Heart left ventricle (tissue), 16 donors: Measurements from ENCODE around the gene COL16A1. TPM values are rescaled to one million over a fixed set of nuclear protein-coding genes. Genes with fewer than 3 reads are reported as not detected.
A peak's percentile ranks its signal among the peaks of the same experiment; 100 is the strongest.

Experiments used
- ATAC-seq, 4 donors: fragments of 200-7000 bp; cut with Tn5 transposase; one replicate each; pipeline ENCODE4 v1.9.1; 2020 to 2022; ENCODE audit warnings: moderate library complexity in 4 of 4, mild to moderate bottlenecking in 3 of 4, moderate number of reproducible peaks in 1 of 4
- DNase-seq, 5 donors: peaks; one replicate each; pipeline ENCODE4 v3.0.0-alpha.2; 2020
- H3K27ac ChIP-seq, 12 donors: fragments of 200-600 bp; sonication (generic) in 4 of 12; one replicate each; pipeline versions ENCODE4 v1.5.0 to v1.8.0; 2016 to 2022; ENCODE audit warnings: mild to moderate bottlenecking in 2 of 12
- H3K27me3 ChIP-seq, 9 donors: fragments of 200-600 bp; sonication (generic) in 2 of 9; one replicate each; pipeline versions ENCODE4 v1.5.1 to v1.8.0; 2016 to 2022; ENCODE audit warnings: mild to moderate bottlenecking in 3 of 9
- H3K36me3 ChIP-seq, 9 donors: fragments of 200-600 bp; sonication (generic) in 2 of 9; one replicate each; pipeline versions ENCODE4 v1.5.0 to v1.8.0; 2018 to 2022; ENCODE audit warnings: mild to moderate bottlenecking in 2 of 9
- H3K4me1 ChIP-seq, 12 donors: fragments of 200-600 bp; sonication (generic) in 4 of 12; one replicate each; pipeline versions ENCODE4 v1.5.0 to v1.8.0; 2016 to 2022; ENCODE audit warnings: mild to moderate bottlenecking in 3 of 12
- H3K4me3 ChIP-seq, 12 donors: fragments of 200-600 bp; sonication (generic) in 4 of 12; one replicate each; pipeline versions ENCODE4 v1.5.0 to v1.8.0; 2017 to 2022; ENCODE audit warnings: mild to moderate bottlenecking in 9 of 12, moderate library complexity in 4 of 12
- H3K9me3 ChIP-seq, 12 donors: fragments of 200-600 bp; sonication (generic) in 4 of 12; one replicate each; pipeline versions ENCODE4 v1.5.0 to v1.8.0; 2016 to 2022; ENCODE audit warnings: mild to moderate bottlenecking in 1 of 12
- CTCF ChIP-seq, 12 donors: fragments of 200-600 bp; sonication (generic) in 4 of 12; IDR thresholded peaks; one replicate each; pipeline versions ENCODE4 v1.5.0 to v1.8.0; 2018 to 2022; ENCODE audit warnings: antibody characterized with exemption in 12 of 12, mild to moderate bottlenecking in 5 of 12
- POLR2A ChIP-seq, 2 donors: fragments of 450-650 bp; IDR thresholded peaks; one replicate each; pipeline ENCODE4 v1.6.1; 2017; ENCODE audit warnings: antibody characterized with exemption in 2 of 2, mild to moderate bottlenecking in 2 of 2, moderate library complexity in 2 of 2
- WGBS, 4 donors: extraction: QIAGEN DNeasy Blood & Tissue Kit in 2 of 4; methylation state at CpG; one replicate each; pipeline versions ENCODE4 v1.1.5 to v1.1.7; 2013 to 2018; 5-methylcytosine and 5-hydroxymethylcytosine counted together
- intact Hi-C, 10 donors: fragments of 100-400 bp; cut with DNase I; formaldehyde crosslinking; loops; one replicate each; pipeline versions ENCODE4 v1.11.1 to v1.14.2; 2022
- polyA plus RNA-seq, 2 donors: library from polyadenylated mRNA; stranded (reverse); fragments of 200-250 nt; gene quantifications; one replicate each; pipeline ENCODE4 v1.2.3, GENCODE V29; 2013
- total RNA-seq, 9 donors: library from RNA; depleted of rRNA in 2 of 9; stranded (reverse); fragments of >200 nt in 2 of 9; fragmentation: NEBNext Ultra II Directional in 3 of 9; extraction: Animal tissue kit (Norgen Biotek cat#: 25700) in 3 of 9; gene quantifications; one replicate each; pipeline versions ENCODE4 v1.1.0 to v1.2.4, GENCODE V29; 2016 to 2023
- donor health status: ischemic (EF 13 %, LVEDD 7.1; RV severe dilation, severe dysfunction).
- donor health status: healthy with polysubstance abuse.
- donor health status: DM: no; HTN: yes; CAD: no.
- donor health status: DM: no; HTN: no; CAD: no.
- donor health status: ischemic (EF 25% LVEDD 6.9; RV normal size, moderate dysfunction).
- donor health status: ischemic (EF 25% LVEDD 5.7; RV mildly dilated, moderate dysfunction).
- donor health status: healthy.
- donor health status: DM: yes; HTN: yes; CAD: no.
- donor health status: ischemic (EF 35%, LVEDD 5.7; RV mildly dilated, moderate dysfunction).
- donor health status: nonischemic (EF 11% LVEDD 7.7; RV severe dilation, severe dysfunction).
- donor health status: DM: yes; HTN: yes; CAD: no.
- donor health status: PGD.
- donor health status: ischemic (EF 29% LVEDD 5.4; RV normal size, mild dysfunction).
- donor health status: nonischemic (EF 23%, LVEDD 6.1; RV moderate dilation, normal function).

Gene COL16A1
- total and polyA plus RNA-seq, 11 donors: 7.5 to 24.1 (median 13.1) TPM

DNA sequence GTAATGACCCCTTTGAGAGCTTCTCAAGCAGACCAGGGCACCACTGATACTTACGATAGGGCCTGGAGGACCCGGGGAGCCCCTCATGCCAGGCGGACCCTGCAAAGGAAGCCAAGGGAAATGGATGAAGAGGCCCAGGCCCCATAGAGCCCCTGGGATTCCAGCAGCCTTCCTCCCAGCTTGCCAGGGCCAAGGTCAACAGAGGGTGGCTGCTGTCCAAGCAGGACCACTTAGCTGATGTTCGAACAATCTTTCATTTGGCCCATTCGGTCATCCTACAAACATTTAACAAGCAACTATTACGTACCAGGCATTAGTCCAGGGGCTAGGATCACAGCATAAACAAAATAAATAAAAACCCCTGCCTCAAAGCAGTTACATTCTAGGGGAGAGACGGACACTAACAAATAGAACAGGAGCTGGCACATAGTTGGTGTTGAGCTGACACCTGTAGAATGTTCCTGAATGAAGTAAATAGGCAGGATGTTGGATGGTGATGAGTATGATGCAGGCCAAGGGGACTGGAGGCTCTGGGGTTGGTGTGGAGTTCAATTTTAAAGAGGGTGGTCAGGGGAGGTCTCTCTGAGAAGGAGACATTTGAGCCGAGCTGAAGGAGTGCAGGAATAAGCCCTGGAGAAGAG is 32.1 kb downstream of the COL16A1 start:
- no peaks in the 10 kb centered on the region for H3K9me3 ChIP-seq
- ATAC-seq: no peak
- WGBS, 4 donors: 50 to 64% (median 60%) methylated on average over 8 of the region's 8 CpGs
- no peak overlapping the region for H3K4me3 ChIP-seq
- H3K27ac ChIP-seq: peak overlapping the region in 6 of 12 donors; percentile 6 to 82 (median 76)
- intact Hi-C loops: loop anchor here in 5 of 10 donors (2.0 to 5.0 kb wide), 3 partner anchors 41 to 46 kb away; no protein-coding TSS in a partner anchor
- peaks cover 0 to 4% (median 0%) of the 10 kb centered on the region in 9 donors for H3K27me3 ChIP-seq
- TF ChIP-seq CTCF (IDR thresholded peaks at IDR 0.05) (no peak), POLR2A (IDR thresholded peaks at IDR 0.05) (no peak)
- H3K36me3 ChIP-seq: no peaks in the 10 kb centered on the region
- H3K4me1 ChIP-seq: peaks cover 0 to 88% (median 48%) of the 10 kb centered on the region in 12 donors
- no peak for DNase-seq

GRCh38 chr1:31671147-31671546 is 32.7 kb downstream of the COL16A1 start:
- DNase-seq: no peak
- 70 to 80% (median 75%) methylated on average over 6 to 11 of the region's 11 CpGs for WGBS, 4 donors
- H3K4me1 ChIP-seq: peaks cover 0 to 93% (median 52%) of the 10 kb centered on the region in 12 donors
- peak overlapping the region in 10 of 12 donors; percentile 6 to 90 (median 74) for H3K27ac ChIP-seq
- peaks cover 0 to 4% (median 0%) of the 10 kb centered on the region in 9 donors for H3K27me3 ChIP-seq
- ATAC-seq: no peak
- intact Hi-C loops: loop anchor here in 5 of 10 donors (2.0 to 5.0 kb wide), 3 partner anchors 41 to 46 kb away; no protein-coding TSS in a partner anchor
- H3K9me3 ChIP-seq: no peaks in the 10 kb centered on the region
- TF ChIP-seq CTCF (IDR thresholded peaks at IDR 0.05) (no peak), POLR2A (IDR thresholded peaks at IDR 0.05) (no peak)
- peak overlapping the region in 1 of 12 donors; percentile 49 for H3K4me3 ChIP-seq
- no peaks in the 10 kb centered on the region for H3K36me3 ChIP-seq

GRCh38 chr1:31670593-31670964 is 33.2 kb downstream of the COL16A1 start:
- intact Hi-C loops: loop anchor here in 7 of 10 donors (1.0 to 5.0 kb wide), 4 partner anchors 42 to 47 kb away; no protein-coding TSS in a partner anchor
- ATAC-seq (no peak), DNase-seq (peak in 1 of 5 donors; percentile 46)
- peaks cover 0 to 4% (median 0%) of the 10 kb centered on the region in 9 donors for H3K27me3 ChIP-seq
- 7 to 44% (median 36%) methylated on average over 4 to 6 of the region's 6 CpGs for WGBS, 4 donors
- no peaks in the 10 kb centered on the region for H3K9me3 ChIP-seq
- peaks cover 0 to 91% (median 55%) of the 10 kb centered on the region in 12 donors for H3K4me1 ChIP-seq
- TF ChIP-seq POLR2A (IDR thresholded peaks at IDR 0.05) (no peak), CTCF (IDR thresholded peaks at IDR 0.05) (peak in 1 of 12 donors; percentile 3)
- peak overlapping the region in 10 of 12 donors; percentile 12 to 56 (median 44) for H3K4me3 ChIP-seq
- H3K27ac ChIP-seq: peak overlapping the region; percentile 17 to 90 (median 72)
- peaks cover 0 to 4% (median 0%) of the 10 kb centered on the region in 9 donors for H3K36me3 ChIP-seq
